ENCODE results near the gene CATSPERD.
A peak's percentile ranks its signal among the peaks of the same experiment; 100 is the strongest.

The CATSPERD gene

GRCh38 chr19:5827891-5828660, 107.6 kb downstream of the CATSPERD start:
- Histone ChIP-seq H3K4me1 (ENCODE audit: insufficient read depth, low read length) (peaks cover 3% of the 10 kb centered on the region; the same call in 1 of the 2 replicates), H3K27me3 (ENCODE audit: insufficient read depth, low read length) (no peaks in the 10 kb centered on the region), H3K9ac (ENCODE audit: low read depth, low read length) (peak overlapping the region; percentile 81), H3K9me3 (ENCODE audit: insufficient read depth, low read depth, low read length) (no peaks in the 10 kb centered on the region), H3K36me3 (ENCODE audit: insufficient read depth, low read length) (no peaks in the 10 kb centered on the region), H3K4me3 (ENCODE audit: low read length) (peak overlapping the region; percentile 81), H3K27ac (ENCODE audit: low read depth, low read length) (peak overlapping the region; percentile 81)
- under 1% methylated on average over 91 of the region's 91 CpGs for WGBS

All from HUES64 (cell line).